ENCODE results near the gene CSTF3. TPM values are rescaled to one million over a fixed set of nuclear protein-coding genes. Genes with fewer than 3 reads are reported as not detected.

Gene CSTF3
- total and polyA plus RNA-seq, 10 of the 15 experiments (the other 5 are each of a cell fraction or from before 2014, with no cell fraction given): 25.4 to 63.5 (median 49.5) TPM

DNA sequence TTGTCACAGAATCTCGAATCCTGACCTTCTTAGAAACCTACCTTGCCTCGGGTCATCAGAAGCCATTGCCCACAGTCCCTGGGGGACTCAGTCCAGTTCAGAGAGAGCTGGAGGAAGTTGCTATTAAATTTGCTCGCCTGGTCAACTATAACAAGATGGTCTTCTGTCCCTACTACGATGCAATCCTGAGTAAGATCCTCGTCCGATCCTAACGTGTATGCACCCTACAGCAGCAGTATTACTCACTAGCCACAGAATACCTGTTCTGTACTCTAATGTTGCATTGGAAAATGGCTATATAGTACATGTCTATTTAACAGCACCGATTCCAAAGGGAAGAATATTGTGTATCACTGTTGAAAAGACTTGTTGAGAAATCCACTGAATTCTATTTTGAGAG lies 88.8 kb downstream of the CSTF3 start (continued):
- TF ChIP-seq KDM1A (IDR thresholded peaks at IDR 0.05; ENCODE audit: borderline replicate concordance): no peak

DNA sequence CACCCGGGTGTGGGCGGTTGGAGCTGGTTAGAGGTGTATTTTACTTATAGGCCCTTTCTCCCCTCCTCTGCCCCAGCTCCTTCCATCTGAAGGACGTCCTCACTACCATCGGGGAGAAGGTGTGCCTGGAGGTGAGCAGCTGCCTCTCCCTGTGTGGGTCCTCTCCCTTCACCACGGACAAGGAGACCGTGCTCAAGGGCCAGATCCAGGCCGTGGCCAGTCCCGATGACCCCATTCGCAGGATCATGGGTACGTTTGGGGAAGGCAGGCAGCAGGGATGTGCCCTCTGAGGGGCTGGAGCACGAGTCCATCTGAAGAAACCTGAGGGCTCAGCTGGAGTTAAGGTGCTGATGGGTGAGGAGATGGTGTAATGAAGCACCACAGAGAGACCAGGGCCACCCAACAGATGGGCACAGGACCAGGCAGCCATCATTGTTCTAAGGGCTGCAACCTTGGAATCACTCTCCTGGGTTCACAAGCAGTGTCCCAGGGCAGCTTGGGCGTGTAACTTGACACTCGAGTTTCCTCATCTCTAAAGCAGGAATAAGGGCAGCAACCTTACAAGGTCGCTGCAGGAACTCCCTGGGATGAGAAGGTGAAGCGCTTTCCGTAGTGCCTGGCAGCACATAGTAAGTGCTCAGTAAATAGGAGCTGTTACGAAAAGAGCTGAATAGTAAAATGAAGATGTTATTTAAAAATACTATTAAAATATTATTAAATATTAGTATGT lies 92.5 kb downstream of the CSTF3 start:
- no peak overlapping the region for H3K9ac ChIP-seq (ENCODE audit: control insufficient read depth, insufficient read depth, low read length)
- DNase-seq (ENCODE audit: low read depth, low spot score) (no peak), ATAC-seq (no peak), FAIRE-seq (no peak)
- no peak overlapping the region for H3K4me2 ChIP-seq (ENCODE audit: control insufficient read depth, insufficient read depth)
- no peak overlapping the region for H2AFZ ChIP-seq (ENCODE audit: control insufficient read depth, low read depth, low read length)
- SMC1A ChIA-PET (ENCODE audit: uncharacterized antibody, unreplicated experiment): interaction anchor here (0.8 to 11.0 kb wide), 6 partner anchors 12 to 263 kb away, joined by 3 to 141 read pairs (median 4); no protein-coding TSS in a partner anchor
- no TSS peak for BruUV-seq (replicated peaks)
- no peaks in the 10 kb centered on the region for H3K27me3 ChIP-seq (replicated peaks in 1 of 2; ENCODE audit: control insufficient read depth in 2 of 2, insufficient read depth in 2 of 2, low read length in 1 of 2)
- no peaks in the 10 kb centered on the region for H3K79me2 ChIP-seq (ENCODE audit: control insufficient read depth, insufficient read depth, low read length)
- POLR2A ChIA-PET: no interaction called here
- in situ Hi-C loops (cut with MboI): loop anchor here (10.0 kb wide), 1 partner anchor 264 kb away; no protein-coding TSS in a partner anchor
- intact Hi-C loops (cut with micrococcal nuclease; ENCODE audit: unreplicated experiment): no loop called here
- H3K36me3 ChIP-seq (ENCODE audit: control insufficient read depth in 2 of 2, insufficient read depth in 2 of 2, low read length in 1 of 2): peaks cover 7 to 8% of the 10 kb centered on the region in 2 experiments; a peak in 3 of 4 replicates
- no peak for TF ChIP-seq MTA3 (IDR thresholded peaks at IDR 0.05; ENCODE audit: borderline replicate concordance, low read length)
- no peak for TF ChIP-seq ZNF622 (IDR thresholded peaks at IDR 0.05)
- no peak for TF ChIP-seq NFYA (IDR thresholded peaks at IDR 0.05; ENCODE audit: borderline replicate concordance, low read depth, low read length)
- TF ChIP-seq PAX8 (IDR thresholded peaks at IDR 0.05): no peak
- TF ChIP-seq, protein P1, sequence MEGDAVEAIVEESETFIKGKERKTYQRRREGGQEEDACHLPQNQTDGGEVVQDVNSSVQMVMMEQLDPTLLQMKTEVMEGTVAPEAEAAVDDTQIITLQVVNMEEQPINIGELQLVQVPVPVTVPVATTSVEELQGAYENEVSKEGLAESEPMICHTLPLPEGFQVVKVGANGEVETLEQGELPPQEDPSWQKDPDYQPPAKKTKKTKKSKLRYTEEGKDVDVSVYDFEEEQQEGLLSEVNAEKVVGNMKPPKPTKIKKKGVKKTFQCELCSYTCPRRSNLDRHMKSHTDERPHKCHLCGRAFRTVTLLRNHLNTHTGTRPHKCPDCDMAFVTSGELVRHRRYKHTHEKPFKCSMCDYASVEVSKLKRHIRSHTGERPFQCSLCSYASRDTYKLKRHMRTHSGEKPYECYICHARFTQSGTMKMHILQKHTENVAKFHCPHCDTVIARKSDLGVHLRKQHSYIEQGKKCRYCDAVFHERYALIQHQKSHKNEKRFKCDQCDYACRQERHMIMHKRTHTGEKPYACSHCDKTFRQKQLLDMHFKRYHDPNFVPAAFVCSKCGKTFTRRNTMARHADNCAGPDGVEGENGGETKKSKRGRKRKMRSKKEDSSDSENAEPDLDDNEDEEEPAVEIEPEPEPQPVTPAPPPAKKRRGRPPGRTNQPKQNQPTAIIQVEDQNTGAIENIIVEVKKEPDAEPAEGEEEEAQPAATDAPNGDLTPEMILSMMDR (IDR thresholded peaks at IDR 0.05 in 2 of 3, conservative IDR thresholded peaks at IDR 0.05 in 1 of 3; ENCODE audit: control insufficient read depth in 2 of 3, extremely low read depth in 1 of 3, insufficient read depth in 1 of 3, low read depth in 3 of 3, low read length in 3 of 3): no peak
- no peak for TF ChIP-seq ZBED1 (IDR thresholded peaks at IDR 0.05; ENCODE audit: borderline replicate concordance)
- no peak for TF ChIP-seq EED (IDR thresholded peaks at IDR 0.05; ENCODE audit: low read depth)
- TF ChIP-seq, protein P2, sequence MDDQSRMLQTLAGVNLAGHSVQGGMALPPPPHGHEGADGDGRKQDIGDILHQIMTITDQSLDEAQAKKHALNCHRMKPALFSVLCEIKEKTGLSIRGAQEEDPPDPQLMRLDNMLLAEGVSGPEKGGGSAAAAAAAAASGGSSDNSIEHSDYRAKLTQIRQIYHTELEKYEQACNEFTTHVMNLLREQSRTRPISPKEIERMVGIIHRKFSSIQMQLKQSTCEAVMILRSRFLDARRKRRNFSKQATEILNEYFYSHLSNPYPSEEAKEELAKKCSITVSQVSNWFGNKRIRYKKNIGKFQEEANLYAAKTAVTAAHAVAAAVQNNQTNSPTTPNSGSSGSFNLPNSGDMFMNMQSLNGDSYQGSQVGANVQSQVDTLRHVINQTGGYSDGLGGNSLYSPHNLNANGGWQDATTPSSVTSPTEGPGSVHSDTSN (IDR thresholded peaks at IDR 0.05; ENCODE audit: insufficient replicate concordance, low read depth, low read length): no peak
- TF ChIP-seq TCF3 (IDR thresholded peaks at IDR 0.05; ENCODE audit: borderline replicate concordance, insufficient read depth, low read depth, low read length): no peak
- no peak for TF ChIP-seq NR2C1 (IDR thresholded peaks at IDR 0.05)
- TF ChIP-seq FOXK2 (IDR thresholded peaks at IDR 0.05): no peak
- no peak for TF ChIP-seq RFX5 (IDR thresholded peaks at IDR 0.05; ENCODE audit: low read depth, low read length)
- TF ChIP-seq SREBF2 (IDR thresholded peaks at IDR 0.05; ENCODE audit: low read length): no peak
- TF ChIP-seq YY1 (IDR thresholded peaks at IDR 0.05; ENCODE audit: low read depth, low read length): no peak
- TF ChIP-seq CREB1 (IDR thresholded peaks at IDR 0.05; ENCODE audit: low read depth): no peak
- TF ChIP-seq NRF1 (conservative IDR thresholded peaks at IDR 0.05; ENCODE audit: low read depth, low read length): no peak
- TF ChIP-seq SMAD5 (IDR thresholded peaks at IDR 0.05; ENCODE audit: low read depth): no peak
- no peak for TF ChIP-seq FOS (IDR thresholded peaks at IDR 0.05; ENCODE audit: borderline replicate concordance, extremely low read depth, insufficient read length)
- no peak for TF ChIP-seq ZZZ3 (IDR thresholded peaks at IDR 0.05; ENCODE audit: control insufficient read depth, insufficient read length, low read depth)
- WGBS (ENCODE audit: insufficient coverage, insufficient replicate concordance, low lambda C conversion rate, missing lambda C conversion rate): 92% methylated on average over 13 of the region's 17 CpGs
- H3K9me3 ChIP-seq (replicated peaks; ENCODE audit: control insufficient read depth, insufficient read depth, low read length): no peaks in the 10 kb centered on the region
- H3K27ac ChIP-seq (ENCODE audit: control insufficient read depth, insufficient read depth): no peak overlapping the region
- H3K4me3 ChIP-seq: no peak overlapping the region
- peaks cover 16% of the 10 kb centered on the region for H3K4me1 ChIP-seq (ENCODE audit: control insufficient read depth, insufficient read depth, low read length)
- H4K20me1 ChIP-seq (ENCODE audit: control insufficient read depth, insufficient read depth): no peaks in the 10 kb centered on the region
- CTCF ChIA-PET: interaction anchor here (0.6 to 10.8 kb wide), 9 partner anchors 19 to 387 kb away, joined by 3 to 144 read pairs (median 4); no protein-coding TSS in a partner anchor
- RAD21 ChIA-PET (ENCODE audit: unreplicated experiment): interaction anchor here (1.1 to 1.2 kb wide), 3 partner anchors 67 to 259 kb away, joined by 3 to 6 read pairs (median 3); no protein-coding TSS in a partner anchor

All from GM12878 (cell line).